Epithelial cell of prostate (primary cell): ENCODE results near the gene PSEN1.

Experiments
- DNase-seq: peaks from one replicate; pipeline ENCODE4 v3.0.0-alpha.2; 2011; ENCODE audit warnings: low read depth, low spot score
- H3K27ac ChIP-seq: fragments of 450-650 bp; 2 replicates; pipeline ENCODE4 v1.5.1; 2017; ENCODE audit warnings: mild to moderate bottlenecking

PSEN1 gene

GRCh38 chr14:73209953-73210352 is 73.6 kb downstream of the PSEN1 start:
- no peak for DNase-seq
- no peak overlapping the region for H3K27ac ChIP-seq

- H3K27ac ChIP-seq: no peak overlapping the region
- no peak for DNase-seq
Measured at GRCh38 chr14:73211251-73212040, 75.1 kb downstream of the PSEN1 start.

GRCh38 chr14:73216030-73216429 is 79.7 kb downstream of the PSEN1 start:
- H3K27ac ChIP-seq: no peak overlapping the region
- DNase-seq: no peak

- DNase-seq: no peak
- no peak overlapping the region for H3K27ac ChIP-seq
Measured at GRCh38 chr14:73217411-73217810, 81.1 kb downstream of the PSEN1 start.

- DNase-seq: no peak
- H3K27ac ChIP-seq: no peak overlapping the region
Measured at GRCh38 chr14:73220061-73220460, 83.8 kb downstream of the PSEN1 start.

- no peak for DNase-seq
- H3K27ac ChIP-seq: no peak overlapping the region
Measured at GRCh38 chr14:73220634-73221033, 84.3 kb downstream of the PSEN1 start.

- no peak overlapping the region for H3K27ac ChIP-seq
- no peak for DNase-seq
Measured at GRCh38 chr14:73221945-73222344, 85.6 kb downstream of the PSEN1 start.

GRCh38 chr14:73223049-73223448 is 86.7 kb downstream of the PSEN1 start:
- DNase-seq: no peak
- H3K27ac ChIP-seq: no peak overlapping the region

- no peak overlapping the region for H3K27ac ChIP-seq
- DNase-seq: no peak
Measured at GRCh38 chr14:73225496-73225895, 89.2 kb downstream of the PSEN1 start.

GRCh38 chr14:73227812-73228781 is 91.8 kb downstream of the PSEN1 start:
- DNase-seq: peak; percentile 45
- no peak overlapping the region for H3K27ac ChIP-seq

GRCh38 chr14:73230051-73230450 is 93.7 kb downstream of the PSEN1 start:
- DNase-seq: no peak
- H3K27ac ChIP-seq: no peak overlapping the region

- no peak overlapping the region for H3K27ac ChIP-seq
- no peak for DNase-seq
Measured at GRCh38 chr14:73231981-73232851, 95.9 kb downstream of the PSEN1 start.

- DNase-seq: no peak
- no peak overlapping the region for H3K27ac ChIP-seq
Measured at GRCh38 chr14:73232984-73233383, 96.7 kb downstream of the PSEN1 start.

GRCh38 chr14:73233564-73233963 is 97.3 kb downstream of the PSEN1 start:
- DNase-seq: no peak
- no peak overlapping the region for H3K27ac ChIP-seq

- H3K27ac ChIP-seq: no peak overlapping the region
- no peak for DNase-seq
Measured at GRCh38 chr14:73234029-73234428, 97.7 kb downstream of the PSEN1 start.

- H3K27ac ChIP-seq: no peak overlapping the region
- no peak for DNase-seq
Measured at GRCh38 chr14:73234586-73235394, 98.5 kb downstream of the PSEN1 start.

GRCh38 chr14:73235531-73236155 is 99.3 kb downstream of the PSEN1 start:
- no peak for DNase-seq

GRCh38 chr14:73236157-73236556 is 99.8 kb downstream of the PSEN1 start:
- no peak for DNase-seq
- H3K27ac ChIP-seq: no peak overlapping the region

More at GRCh38 chr14:73235531-73236155, 99.3 kb downstream of the PSEN1 start:
- H3K27ac ChIP-seq: no peak overlapping the region

GRCh38 chr14:73236752-73237218 is 100.5 kb downstream of the PSEN1 start:
- H3K27ac ChIP-seq: no peak overlapping the region
- no peak for DNase-seq
